ENCODE data around the gene MYO5C. TPM values are rescaled to one million over a fixed set of nuclear protein-coding genes. Genes with fewer than 3 reads are reported as not detected.

Gene MYO5C
- total RNA-seq, 1 donor: 0.36 TPM

DNA sequence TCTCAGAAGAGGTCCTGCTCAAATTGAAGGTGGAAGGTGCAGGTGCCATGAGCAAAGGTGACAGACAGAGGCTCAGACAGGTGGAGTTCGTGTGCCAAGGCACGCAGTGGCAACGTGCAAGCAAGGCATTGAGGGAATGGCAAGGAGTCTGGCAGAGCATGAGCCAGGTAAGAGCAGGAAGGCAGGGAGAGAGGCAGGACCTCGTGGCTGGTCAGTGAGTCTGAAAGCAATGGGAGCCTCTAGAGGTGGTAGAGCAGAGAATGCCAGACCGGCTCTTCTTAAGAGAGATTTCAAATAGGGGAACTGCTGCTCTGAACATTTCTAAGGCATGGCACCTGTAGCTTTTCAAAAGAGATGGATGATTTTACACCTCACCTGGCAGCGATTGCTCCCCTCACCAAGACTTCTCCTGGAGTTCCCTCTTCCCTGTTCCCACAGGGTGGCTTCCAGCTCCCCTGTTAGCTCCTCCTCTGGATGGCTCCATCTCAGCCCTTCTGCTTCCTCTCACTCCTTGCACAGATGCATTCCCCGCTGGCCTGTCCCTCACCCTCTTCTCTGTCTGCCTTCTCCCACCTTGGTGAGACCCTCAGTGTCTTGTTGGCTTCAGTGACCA, 2.7 kb downstream of the MYO5C start:
- TF ChIP-seq, protein P1, sequence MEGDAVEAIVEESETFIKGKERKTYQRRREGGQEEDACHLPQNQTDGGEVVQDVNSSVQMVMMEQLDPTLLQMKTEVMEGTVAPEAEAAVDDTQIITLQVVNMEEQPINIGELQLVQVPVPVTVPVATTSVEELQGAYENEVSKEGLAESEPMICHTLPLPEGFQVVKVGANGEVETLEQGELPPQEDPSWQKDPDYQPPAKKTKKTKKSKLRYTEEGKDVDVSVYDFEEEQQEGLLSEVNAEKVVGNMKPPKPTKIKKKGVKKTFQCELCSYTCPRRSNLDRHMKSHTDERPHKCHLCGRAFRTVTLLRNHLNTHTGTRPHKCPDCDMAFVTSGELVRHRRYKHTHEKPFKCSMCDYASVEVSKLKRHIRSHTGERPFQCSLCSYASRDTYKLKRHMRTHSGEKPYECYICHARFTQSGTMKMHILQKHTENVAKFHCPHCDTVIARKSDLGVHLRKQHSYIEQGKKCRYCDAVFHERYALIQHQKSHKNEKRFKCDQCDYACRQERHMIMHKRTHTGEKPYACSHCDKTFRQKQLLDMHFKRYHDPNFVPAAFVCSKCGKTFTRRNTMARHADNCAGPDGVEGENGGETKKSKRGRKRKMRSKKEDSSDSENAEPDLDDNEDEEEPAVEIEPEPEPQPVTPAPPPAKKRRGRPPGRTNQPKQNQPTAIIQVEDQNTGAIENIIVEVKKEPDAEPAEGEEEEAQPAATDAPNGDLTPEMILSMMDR (IDR thresholded peaks at IDR 0.05; ENCODE audit: insufficient read depth, low read length): no peak
- no peak overlapping the region for H3K4me3 ChIP-seq (ENCODE audit: low read depth, low read length)
- no peak for DNase-seq (ENCODE audit: low read depth)

DNA sequence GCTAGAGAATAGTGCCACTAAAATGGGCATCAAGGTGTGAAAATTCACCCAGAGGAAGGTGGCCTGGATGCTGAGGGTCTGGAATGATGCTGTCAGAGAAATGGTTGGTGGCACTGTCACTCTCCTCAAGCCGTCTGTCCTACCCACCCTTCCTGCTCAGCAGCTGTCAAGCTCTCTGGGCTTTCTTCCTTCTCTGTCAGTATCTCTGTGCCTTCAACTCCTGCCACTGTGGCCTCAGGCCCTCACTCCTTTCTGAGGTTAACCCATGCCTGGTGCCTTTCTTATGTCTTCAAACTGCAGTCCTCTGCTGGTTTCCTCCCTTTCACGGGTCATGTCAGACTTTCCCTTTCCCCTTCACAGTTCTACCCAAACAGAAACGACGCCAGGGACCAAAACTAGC, 4.4 kb downstream of the MYO5C start:
- no peak for DNase-seq (ENCODE audit: low read depth)
- H3K4me3 ChIP-seq (ENCODE audit: low read depth, low read length): no peak overlapping the region
- TF ChIP-seq, protein P1 (IDR thresholded peaks at IDR 0.05; ENCODE audit: insufficient read depth, low read length): no peak

DNA sequence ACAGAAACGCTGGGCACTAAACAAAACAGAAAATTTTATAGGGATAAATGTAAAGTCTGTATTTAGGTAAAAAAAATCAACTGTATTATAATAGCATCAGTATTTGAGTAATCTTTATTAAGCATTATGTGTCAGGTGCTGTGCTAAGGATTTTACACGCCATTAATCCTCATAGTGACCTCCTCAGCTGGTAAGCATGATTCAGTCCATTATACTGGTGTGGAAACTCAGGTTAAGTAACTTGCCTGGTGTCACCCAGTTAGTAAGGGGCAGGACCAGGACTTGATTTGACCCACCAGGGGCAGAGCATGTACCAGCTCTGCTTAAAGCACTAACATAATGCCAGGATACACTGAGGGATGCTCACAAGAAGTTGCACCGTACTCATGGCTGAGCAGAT, 4.8 kb downstream of the MYO5C start:
- H3K4me3 ChIP-seq (ENCODE audit: low read depth, low read length): no peak overlapping the region
- TF ChIP-seq, protein P1 (IDR thresholded peaks at IDR 0.05; ENCODE audit: insufficient read depth, low read length): no peak
- no peak for DNase-seq (ENCODE audit: low read depth)

DNA sequence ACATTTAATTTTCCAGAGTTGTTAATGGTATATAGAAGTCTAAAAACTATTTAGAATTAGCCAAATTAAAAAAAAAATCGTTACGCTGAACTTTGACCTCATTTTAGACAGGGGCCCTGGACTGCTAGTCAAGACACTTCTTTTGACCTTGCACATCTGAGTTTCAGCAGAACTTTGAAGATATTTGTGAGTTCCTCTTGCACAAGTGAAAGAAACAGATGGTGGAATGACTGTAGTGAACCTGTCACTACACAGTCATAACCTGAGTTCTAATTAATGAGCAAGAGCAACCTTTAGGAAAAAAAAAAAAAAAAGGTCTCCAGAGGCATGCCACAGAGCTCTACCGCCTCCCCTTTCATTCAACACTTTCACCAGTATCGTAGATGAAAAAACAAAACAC, 5.3 kb downstream of the MYO5C start:
- TF ChIP-seq, protein P1 (IDR thresholded peaks at IDR 0.05; ENCODE audit: insufficient read depth, low read length): no peak
- no peak for DNase-seq (ENCODE audit: low read depth)
- H3K4me3 ChIP-seq (ENCODE audit: low read depth, low read length): no peak overlapping the region

DNA sequence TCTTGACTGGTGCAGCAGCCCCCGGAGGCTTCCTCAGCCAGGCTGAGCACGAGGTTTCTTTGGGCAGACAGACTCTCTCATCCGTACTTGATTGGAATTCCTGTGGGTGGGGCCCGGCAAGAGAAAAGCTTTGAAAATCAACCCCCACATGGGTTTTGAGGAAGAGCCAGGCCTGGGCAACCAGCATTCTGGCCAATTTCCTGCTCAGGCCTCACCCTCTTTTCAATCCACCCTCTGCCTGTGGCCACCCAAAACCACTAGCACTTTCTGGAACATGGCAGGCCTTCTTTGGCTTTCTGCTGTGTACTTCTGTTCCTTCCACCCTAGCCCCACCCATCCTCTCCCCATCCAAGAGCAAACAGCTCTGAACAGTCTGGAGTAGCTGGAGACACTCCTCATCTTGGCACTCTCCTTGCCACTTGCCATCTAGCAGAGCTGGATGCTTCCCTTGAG, 5.9 kb downstream of the MYO5C start:
- TF ChIP-seq, protein P1 (IDR thresholded peaks at IDR 0.05; ENCODE audit: insufficient read depth, low read length): no peak
- H3K4me3 ChIP-seq (ENCODE audit: low read depth, low read length): no peak overlapping the region
- no peak for DNase-seq (ENCODE audit: low read depth)

DNA sequence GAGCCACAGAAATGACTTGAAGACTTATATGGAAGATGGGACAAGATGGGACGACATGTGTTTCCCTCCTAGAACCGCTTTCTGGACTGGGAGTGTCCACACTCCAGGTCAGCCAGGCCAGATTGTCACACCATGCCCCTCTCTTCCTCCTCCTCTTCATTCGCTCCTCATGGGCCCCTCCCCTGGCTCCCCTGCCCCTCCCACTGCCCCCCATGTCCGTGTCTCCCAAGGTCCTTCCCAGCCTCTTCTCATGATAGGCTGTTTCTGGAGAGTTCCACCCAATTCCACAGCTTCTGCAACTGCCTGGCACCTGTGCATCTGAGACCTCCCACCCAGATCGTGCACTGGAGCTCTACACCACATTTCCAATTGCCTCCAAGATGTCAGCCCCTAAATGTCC, 6.6 kb downstream of the MYO5C start:
- TF ChIP-seq, protein P1 (IDR thresholded peaks at IDR 0.05; ENCODE audit: insufficient read depth, low read length): no peak
- no peak overlapping the region for H3K4me3 ChIP-seq (ENCODE audit: low read depth, low read length)
- no peak for DNase-seq (ENCODE audit: low read depth)
